Measurements from ENCODE around the gene UCHL3.

DNA sequence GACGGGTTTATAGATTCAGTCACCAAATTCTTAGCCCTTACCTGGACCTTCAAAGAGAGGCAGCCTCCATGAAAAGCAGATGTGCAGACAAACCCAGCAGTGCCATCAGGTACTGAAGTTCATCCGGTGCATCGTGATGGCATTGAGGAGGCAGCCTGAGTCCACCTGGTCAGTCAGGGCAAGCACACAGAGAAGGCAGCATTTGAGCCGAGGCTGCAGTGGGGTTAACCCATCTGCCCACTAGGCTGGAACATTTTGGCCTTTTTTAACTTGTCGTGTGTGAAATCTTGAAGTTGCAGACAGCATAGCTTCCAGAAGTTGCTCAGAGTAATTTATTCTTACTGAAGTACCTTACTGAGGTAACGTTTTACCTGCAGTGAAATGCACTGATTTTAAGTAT lies 91.4 kb downstream of the UCHL3 start:
- no peak for TF ChIP-seq POLR2A (IDR thresholded peaks at IDR 0.05)
- TF ChIP-seq, protein P1, sequence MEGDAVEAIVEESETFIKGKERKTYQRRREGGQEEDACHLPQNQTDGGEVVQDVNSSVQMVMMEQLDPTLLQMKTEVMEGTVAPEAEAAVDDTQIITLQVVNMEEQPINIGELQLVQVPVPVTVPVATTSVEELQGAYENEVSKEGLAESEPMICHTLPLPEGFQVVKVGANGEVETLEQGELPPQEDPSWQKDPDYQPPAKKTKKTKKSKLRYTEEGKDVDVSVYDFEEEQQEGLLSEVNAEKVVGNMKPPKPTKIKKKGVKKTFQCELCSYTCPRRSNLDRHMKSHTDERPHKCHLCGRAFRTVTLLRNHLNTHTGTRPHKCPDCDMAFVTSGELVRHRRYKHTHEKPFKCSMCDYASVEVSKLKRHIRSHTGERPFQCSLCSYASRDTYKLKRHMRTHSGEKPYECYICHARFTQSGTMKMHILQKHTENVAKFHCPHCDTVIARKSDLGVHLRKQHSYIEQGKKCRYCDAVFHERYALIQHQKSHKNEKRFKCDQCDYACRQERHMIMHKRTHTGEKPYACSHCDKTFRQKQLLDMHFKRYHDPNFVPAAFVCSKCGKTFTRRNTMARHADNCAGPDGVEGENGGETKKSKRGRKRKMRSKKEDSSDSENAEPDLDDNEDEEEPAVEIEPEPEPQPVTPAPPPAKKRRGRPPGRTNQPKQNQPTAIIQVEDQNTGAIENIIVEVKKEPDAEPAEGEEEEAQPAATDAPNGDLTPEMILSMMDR (IDR thresholded peaks at IDR 0.05): no peak
